ENCODE data around the gene EID1.
"Not testable (repeated sequence)": the region's sequence is repeated elsewhere in the genome, so short reads cannot be mapped to it uniquely, and the experiment has no call there.

DNA sequence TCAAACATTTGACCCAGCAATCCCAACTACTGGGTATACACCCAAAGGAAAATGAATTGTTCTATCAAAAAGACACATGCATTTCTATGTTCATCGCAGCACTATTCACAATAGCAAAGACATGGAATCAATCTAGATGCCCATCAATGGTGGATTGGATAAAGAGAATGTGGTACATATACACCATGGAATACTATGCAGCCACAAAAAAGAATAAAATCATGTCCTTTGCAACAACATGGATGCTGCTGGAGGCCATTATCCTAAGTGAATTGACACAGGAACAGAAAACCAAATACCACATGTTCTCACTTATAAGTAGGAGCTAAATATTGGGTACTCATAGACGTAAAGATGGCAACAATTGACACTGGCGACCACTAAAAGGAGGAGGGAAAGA lies 23.5 kb upstream of the EID1 start:
- not testable (repeated sequence) for TF ChIP-seq POLR2AphosphoS5 (IDR thresholded peaks at IDR 0.05; ENCODE audit: low read depth, low read length); TAF1 (IDR thresholded peaks at IDR 0.05; ENCODE audit: borderline replicate concordance, low read depth, low read length); POLR2A (IDR thresholded peaks at IDR 0.05; ENCODE audit: low read depth, low read length)
